Measurements from ENCODE around the gene EXOSC10. TPM values are rescaled to one million over a fixed set of nuclear protein-coding genes. Genes with fewer than 3 reads are reported as not detected.

The EXOSC10 gene
- total and polyA plus RNA-seq, 2 of the 13 experiments (the other 11 are each of a cell fraction or from before 2014, with no cell fraction given): 48.4 to 67.6 TPM

- Histone ChIP-seq H3K4me3 (replicated peaks in 1 of 3; ENCODE audit: insufficient read depth in 1 of 3, low read depth in 2 of 3, low read length in 3 of 3) (no peak overlapping the region), H3K27ac (ENCODE audit: extremely low read length, insufficient read depth, low read length) (no peak overlapping the region), H2AFZ (ENCODE audit: low read length) (no peak overlapping the region), H3K9me3 (ENCODE audit: low read length) (no peaks in the 10 kb centered on the region), H3K4me1 (ENCODE audit: insufficient read depth, low read length) (peaks cover under 1% of the 10 kb centered on the region), H3K79me2 (ENCODE audit: insufficient read depth, low read length) (no peaks in the 10 kb centered on the region), H3K27me3 (ENCODE audit: control insufficient read depth in 1 of 2, insufficient read depth in 2 of 2, low read length in 2 of 2) (no peaks in the 10 kb centered on the region), H3K36me3 (replicated peaks in 1 of 2; ENCODE audit: control insufficient read depth in 1 of 2, insufficient read depth in 2 of 2, low read length in 2 of 2) (peaks cover 9 to 38% of the 10 kb centered on the region in 2 experiments; a peak in 4 of 5 replicates), H3K4me2 (ENCODE audit: low read depth, low read length) (no peak overlapping the region), H4K20me1 (ENCODE audit: insufficient read depth, low read length) (no peaks in the 10 kb centered on the region), H3K9ac (ENCODE audit: insufficient read depth, low read depth, low read length) (no peak overlapping the region)
- in situ Hi-C loops (cut with HindIII; ENCODE audit: extremely low pct_ligation_motif_present, low pct_unique_long_range_greater_than_20kb) (no loop called here), intact Hi-C loops (cut with micrococcal nuclease; ENCODE audit: unreplicated experiment) (no loop called here)
- TF ChIP-seq ZNF468 (CRISPR knock-in tag; IDR thresholded peaks at IDR 0.05) (no peak), DMAP1 (CRISPR knock-in tag; IDR thresholded peaks at IDR 0.05) (no peak), SIN3B (IDR thresholded peaks at IDR 0.05; ENCODE audit: low read length) (no peak), TFE3 (CRISPR knock-in tag; IDR thresholded peaks at IDR 0.05) (no peak), ZBTB34 (CRISPR knock-in tag; IDR thresholded peaks at IDR 0.05) (no peak), THAP7 (CRISPR knock-in tag; IDR thresholded peaks at IDR 0.05) (no peak), CAMTA2 (CRISPR knock-in tag; IDR thresholded peaks at IDR 0.05; ENCODE audit: borderline replicate concordance) (no peak), ZFP36L2 (CRISPR knock-in tag; IDR thresholded peaks at IDR 0.05) (no peak), MXI1 (IDR thresholded peaks at IDR 0.05; ENCODE audit: borderline replicate concordance, low read depth, low read length) (no peak), ZNF709 (CRISPR knock-in tag; IDR thresholded peaks at IDR 0.05) (no peak), SNAPC2 (CRISPR knock-in tag; IDR thresholded peaks at IDR 0.05) (no peak), CREBL2 (CRISPR knock-in tag; IDR thresholded peaks at IDR 0.05; ENCODE audit: borderline replicate concordance) (no peak)
- 97% methylated on average over 10 of the region's 10 CpGs for WGBS (ENCODE audit: low lambda C conversion rate)
- BruUV-seq (replicated peaks): no TSS peak
- DNase-seq (ENCODE audit: low spot score) (no peak), ATAC-seq (no peak), FAIRE-seq (no peak)
- ChIA-PET CTCF (ENCODE audit: low intra/inter-chr PET ratio, low total read pairs) (no interaction called here), POLR2A (no interaction called here)
Measured at GRCh38 chr1:11105586-11105985, 5.9 kb upstream of the EXOSC10 start.

Measured in HepG2 (cell line).